Hepatocyte (in vitro differentiated cells): ENCODE measurements around the gene RIPK4.

Experiments
- EZH2 ChIP-seq: fragments of 200-600 bp; sonication (generic); IDR thresholded peaks from 2 replicates; pipeline ENCODE4 v1.6.1; 2016; ENCODE audit warnings: antibody characterized with exemption, mild to moderate bottlenecking, borderline replicate concordance
- TF ChIP-seq, protein P1 (sequence below): fragments of 200-600 bp; sonication (generic); IDR thresholded peaks from 2 replicates; pipeline ENCODE4 v1.5.1; 2016; ENCODE audit warnings: antibody characterized with exemption, mild to moderate bottlenecking; ENCODE audit not compliant: poor library complexity

DNA sequence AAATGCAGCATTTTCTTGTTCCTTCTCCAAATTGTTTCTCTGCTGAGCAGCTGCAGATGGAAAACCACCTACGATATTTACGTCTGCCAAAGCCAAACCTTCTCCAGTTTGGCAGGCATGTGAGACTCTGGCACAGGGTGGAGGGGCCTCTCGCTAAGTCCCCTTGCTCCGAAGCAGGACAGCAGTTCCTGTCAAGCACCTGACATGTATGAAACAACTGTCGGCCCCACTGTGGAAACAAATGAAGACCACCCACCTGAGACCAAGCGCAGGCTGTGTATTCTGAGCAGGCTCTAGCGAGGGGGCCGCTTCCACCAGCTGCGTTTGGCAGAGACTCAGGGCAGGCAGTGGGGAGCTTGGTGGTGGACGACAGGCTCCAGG, 74.7 kb downstream of the RIPK4 start:
- TF ChIP-seq, protein P1, sequence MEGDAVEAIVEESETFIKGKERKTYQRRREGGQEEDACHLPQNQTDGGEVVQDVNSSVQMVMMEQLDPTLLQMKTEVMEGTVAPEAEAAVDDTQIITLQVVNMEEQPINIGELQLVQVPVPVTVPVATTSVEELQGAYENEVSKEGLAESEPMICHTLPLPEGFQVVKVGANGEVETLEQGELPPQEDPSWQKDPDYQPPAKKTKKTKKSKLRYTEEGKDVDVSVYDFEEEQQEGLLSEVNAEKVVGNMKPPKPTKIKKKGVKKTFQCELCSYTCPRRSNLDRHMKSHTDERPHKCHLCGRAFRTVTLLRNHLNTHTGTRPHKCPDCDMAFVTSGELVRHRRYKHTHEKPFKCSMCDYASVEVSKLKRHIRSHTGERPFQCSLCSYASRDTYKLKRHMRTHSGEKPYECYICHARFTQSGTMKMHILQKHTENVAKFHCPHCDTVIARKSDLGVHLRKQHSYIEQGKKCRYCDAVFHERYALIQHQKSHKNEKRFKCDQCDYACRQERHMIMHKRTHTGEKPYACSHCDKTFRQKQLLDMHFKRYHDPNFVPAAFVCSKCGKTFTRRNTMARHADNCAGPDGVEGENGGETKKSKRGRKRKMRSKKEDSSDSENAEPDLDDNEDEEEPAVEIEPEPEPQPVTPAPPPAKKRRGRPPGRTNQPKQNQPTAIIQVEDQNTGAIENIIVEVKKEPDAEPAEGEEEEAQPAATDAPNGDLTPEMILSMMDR = no peak
- TF ChIP-seq EZH2 = no peak
